GM13976 (cell line): ENCODE results near the gene ST3GAL3.

ENCODE experiments used
- DNase-seq: peaks from one replicate; pipeline ENCODE4 v3.0.0; 2012; ENCODE audit warnings: low spot score
- in situ Hi-C: fragments of 300-500 bp; cut with MboI; formaldehyde crosslinking; loops from one replicate; pipeline ENCODE4 v1.12.0; 2022; ENCODE audit warnings: low sequenced_read_pairs, mixed read lengths, inconsistent platforms; ENCODE audit not compliant: unreplicated experiment
- TF ChIP-seq, protein P1 (sequence below): IDR thresholded peaks from 2 replicates; pipeline ENCODE4 v1.5.1; 2012; ENCODE audit warnings: borderline replicate concordance, mild to moderate bottlenecking; ENCODE audit not compliant: insufficient read depth; ENCODE audit errors: extremely low read depth, missing control alignments, control extremely low read depth

Gene ST3GAL3

DNA sequence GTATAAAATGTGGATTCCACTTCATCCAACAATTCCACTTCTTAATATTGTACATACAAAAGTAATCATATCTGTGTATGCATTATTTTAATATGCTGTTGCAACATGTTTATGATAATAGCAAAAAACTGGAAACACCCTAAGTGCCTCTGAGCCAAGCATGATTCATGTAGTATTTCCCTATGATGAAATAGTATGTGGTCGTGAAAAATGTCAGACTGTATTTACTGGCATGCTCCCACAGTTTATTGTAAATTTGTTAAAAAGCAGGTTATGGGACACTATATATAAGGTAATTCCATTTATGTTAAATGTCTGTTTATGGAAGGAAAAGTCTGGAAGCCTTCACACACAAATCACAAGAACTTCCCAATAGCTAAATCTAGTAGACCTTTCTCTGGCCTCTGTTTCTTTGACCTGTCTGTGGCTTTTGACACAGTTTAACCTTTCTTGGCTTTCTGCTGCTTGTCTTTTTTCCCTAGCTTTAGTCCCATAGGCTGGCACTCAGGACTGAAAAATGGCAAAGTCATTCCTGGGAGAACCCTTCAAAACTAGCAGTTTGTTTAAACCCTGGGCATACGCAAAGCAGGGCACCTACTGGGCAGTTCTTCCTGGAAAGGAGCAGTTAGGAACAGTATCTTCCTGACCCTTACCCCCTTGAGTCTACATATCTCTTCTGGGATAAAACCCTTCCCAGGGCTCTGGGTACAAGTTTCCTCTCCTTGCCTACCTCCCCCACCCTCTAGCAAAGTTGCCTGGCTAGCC is 160.8 kb downstream of the ST3GAL3 start:
- TF ChIP-seq, protein P1, sequence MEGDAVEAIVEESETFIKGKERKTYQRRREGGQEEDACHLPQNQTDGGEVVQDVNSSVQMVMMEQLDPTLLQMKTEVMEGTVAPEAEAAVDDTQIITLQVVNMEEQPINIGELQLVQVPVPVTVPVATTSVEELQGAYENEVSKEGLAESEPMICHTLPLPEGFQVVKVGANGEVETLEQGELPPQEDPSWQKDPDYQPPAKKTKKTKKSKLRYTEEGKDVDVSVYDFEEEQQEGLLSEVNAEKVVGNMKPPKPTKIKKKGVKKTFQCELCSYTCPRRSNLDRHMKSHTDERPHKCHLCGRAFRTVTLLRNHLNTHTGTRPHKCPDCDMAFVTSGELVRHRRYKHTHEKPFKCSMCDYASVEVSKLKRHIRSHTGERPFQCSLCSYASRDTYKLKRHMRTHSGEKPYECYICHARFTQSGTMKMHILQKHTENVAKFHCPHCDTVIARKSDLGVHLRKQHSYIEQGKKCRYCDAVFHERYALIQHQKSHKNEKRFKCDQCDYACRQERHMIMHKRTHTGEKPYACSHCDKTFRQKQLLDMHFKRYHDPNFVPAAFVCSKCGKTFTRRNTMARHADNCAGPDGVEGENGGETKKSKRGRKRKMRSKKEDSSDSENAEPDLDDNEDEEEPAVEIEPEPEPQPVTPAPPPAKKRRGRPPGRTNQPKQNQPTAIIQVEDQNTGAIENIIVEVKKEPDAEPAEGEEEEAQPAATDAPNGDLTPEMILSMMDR: no peak
- in situ Hi-C loops: no loop called here
- DNase-seq: no peak

- TF ChIP-seq, protein P1: no peak
- no peak for DNase-seq
- in situ Hi-C loops: no loop called here
These were observed 161.4 kb downstream of the ST3GAL3 start for GRCh38 chr1:43868741-43869067.

DNA sequence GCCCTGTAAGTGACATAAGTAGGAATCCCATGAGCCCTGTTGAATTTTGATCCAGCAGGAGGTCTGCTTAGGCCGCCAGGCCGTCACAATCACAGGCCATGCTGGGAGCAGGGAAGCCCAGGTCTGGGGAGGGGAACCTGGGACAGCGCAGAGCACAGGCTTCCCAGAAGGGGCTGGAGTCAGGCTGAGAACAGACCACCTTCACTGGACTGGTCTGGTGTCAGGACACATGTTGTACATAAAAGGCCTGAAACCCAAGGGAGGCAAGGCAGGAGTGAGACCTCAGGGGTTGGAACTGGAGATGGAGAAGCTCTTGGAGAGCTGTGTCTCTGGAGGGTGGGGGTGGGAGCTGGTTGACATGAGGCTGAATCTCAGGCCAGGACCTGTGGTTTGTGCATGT is 163.0 kb downstream of the ST3GAL3 start:
- in situ Hi-C loops: no loop called here
- TF ChIP-seq, protein P1: no peak
- DNase-seq: no peak

- in situ Hi-C loops: no loop called here
- no peak for DNase-seq
- TF ChIP-seq, protein P1: no peak
These were observed 164.0 kb downstream of the ST3GAL3 start for GRCh38 chr1:43871181-43871910.

DNA sequence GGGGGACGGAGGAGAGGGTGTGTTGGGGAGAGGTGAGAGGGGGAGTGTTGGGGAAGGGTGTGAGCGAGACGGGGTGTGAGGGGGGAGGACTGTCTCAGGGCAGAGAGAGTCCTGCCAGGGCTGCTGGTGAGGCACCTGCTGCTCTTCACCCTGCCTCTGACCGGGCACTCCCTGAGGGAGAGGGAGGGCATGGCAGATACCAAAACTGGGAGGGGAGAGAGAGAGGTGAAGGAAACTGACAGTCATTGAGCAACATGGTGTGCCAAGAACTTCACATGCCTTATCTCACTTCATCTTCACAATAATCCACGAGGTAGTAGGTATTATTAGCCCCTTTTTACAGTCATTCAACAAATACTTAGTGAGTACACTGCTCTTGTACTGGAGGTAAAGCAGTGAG is 164.9 kb downstream of the ST3GAL3 start:
- in situ Hi-C loops: no loop called here
- TF ChIP-seq, protein P1: no peak
- DNase-seq: no peak

GRCh38 chr1:43873851-43874250 is 166.5 kb downstream of the ST3GAL3 start:
- TF ChIP-seq, protein P1: no peak
- in situ Hi-C loops: no loop called here
- no peak for DNase-seq
